ENCODE measurements around the gene MFNG.

Gene MFNG

GRCh38 chr22:37427711-37428635 lies 58.2 kb downstream of the MFNG start:
- TF ChIP-seq GATA1 (IDR thresholded peaks at IDR 0.05; ENCODE audit: low read depth, low read length) = no peak
- TF ChIP-seq POLR2A (IDR thresholded peaks at IDR 0.05; ENCODE audit: low read length) = no peak
- DNase-seq = no peak

GRCh38 chr22:37427135-37427710 lies 59.0 kb downstream of the MFNG start, which contains the start of gene ELFN2:
Gene ELFN2 (minus strand): TSS chr22:37427479. CDS start chr22:37375534, 51,945 bp downstream.
- no peak for DNase-seq
- TF ChIP-seq POLR2A (IDR thresholded peaks at IDR 0.05; ENCODE audit: low read length) (no peak), GATA1 (IDR thresholded peaks at IDR 0.05; ENCODE audit: low read depth, low read length) (no peak)

- TF ChIP-seq POLR2A (IDR thresholded peaks at IDR 0.05; ENCODE audit: low read length) = no peak
- TF ChIP-seq GATA1 (IDR thresholded peaks at IDR 0.05; ENCODE audit: low read depth, low read length) = no peak
Observed at GRCh38 chr22:37426706-37427134, 59.5 kb downstream of the MFNG start.

GRCh38 chr22:37425800-37426705 lies 60.1 kb downstream of the MFNG start:
- no peak for DNase-seq
- TF ChIP-seq POLR2A (IDR thresholded peaks at IDR 0.05; ENCODE audit: low read length) = no peak
- TF ChIP-seq GATA1 (IDR thresholded peaks at IDR 0.05; ENCODE audit: low read depth, low read length) = no peak

More at GRCh38 chr22:37426706-37427134, 59.5 kb downstream of the MFNG start:
- no peak for DNase-seq

- DNase-seq = no peak
- TF ChIP-seq GATA1 (IDR thresholded peaks at IDR 0.05; ENCODE audit: low read depth, low read length) = no peak
- no peak for TF ChIP-seq POLR2A (IDR thresholded peaks at IDR 0.05; ENCODE audit: low read length)
Observed at GRCh38 chr22:37425369-37425768, 60.8 kb downstream of the MFNG start.

GRCh38 chr22:37423283-37423682 lies 62.9 kb downstream of the MFNG start:
- no peak for TF ChIP-seq GATA1 (IDR thresholded peaks at IDR 0.05; ENCODE audit: low read depth, low read length)
- no peak for TF ChIP-seq POLR2A (IDR thresholded peaks at IDR 0.05; ENCODE audit: low read length)
- DNase-seq = no peak

- DNase-seq = no peak
- TF ChIP-seq GATA1 (IDR thresholded peaks at IDR 0.05; ENCODE audit: low read depth, low read length) = no peak
Observed at GRCh38 chr22:37421468-37421877, 64.7 kb downstream of the MFNG start.

- no peak for DNase-seq
- TF ChIP-seq GATA1 (IDR thresholded peaks at IDR 0.05; ENCODE audit: low read depth, low read length) (no peak), POLR2A (IDR thresholded peaks at IDR 0.05; ENCODE audit: low read length) (no peak)
Observed at GRCh38 chr22:37420686-37421467, 65.3 kb downstream of the MFNG start.

- no peak for DNase-seq
- TF ChIP-seq GATA1 (IDR thresholded peaks at IDR 0.05; ENCODE audit: low read depth, low read length) = no peak
- TF ChIP-seq POLR2A (IDR thresholded peaks at IDR 0.05; ENCODE audit: low read length) = no peak
Observed at GRCh38 chr22:37419969-37420685, 66.1 kb downstream of the MFNG start.

- TF ChIP-seq GATA1 (IDR thresholded peaks at IDR 0.05; ENCODE audit: low read depth, low read length) (no peak), POLR2A (IDR thresholded peaks at IDR 0.05; ENCODE audit: low read length) (no peak)
- DNase-seq = no peak
Observed at GRCh38 chr22:37419370-37419968, 66.7 kb downstream of the MFNG start.
